Right lobe of liver (tissue), 6 donors: ENCODE measurements around the gene TMEM138. TPM values are rescaled to one million over a fixed set of nuclear protein-coding genes. Genes with fewer than 3 reads are reported as not detected.
"Not testable (repeated sequence)": the region's sequence is repeated elsewhere in the genome, so short reads cannot be mapped to it uniquely, and the experiment has no call there.

ENCODE experiments used
- ATAC-seq, 4 donors: fragments of 200-7000 bp; cut with Tn5 transposase; one replicate each; pipeline ENCODE4 v1.9.1; 2020; ENCODE audit warnings: mild to moderate bottlenecking in 4 of 4, moderate library complexity in 4 of 4
- DNase-seq, 3 donors: peaks; one replicate each; pipeline ENCODE4 v3.0.0-alpha.2; 2020
- H3K27ac ChIP-seq, 3 donors: fragments of 200-600 bp; one replicate each; pipeline ENCODE4 v1.8.0; 2022
- H3K27me3 ChIP-seq, 2 donors: fragments of 200-600 bp; one replicate each; pipeline ENCODE4 v1.8.0; 2022
- H3K36me3 ChIP-seq, 4 donors: fragments of 200-600 bp; sonication (generic) in 1 of 4; one replicate each; pipeline versions ENCODE4 v1.5.1 to v1.8.0; 2017 to 2022; ENCODE audit warnings: control low read depth in 1 of 4
- H3K4me1 ChIP-seq, 4 donors: fragments of 200-600 bp; sonication (generic) in 1 of 4; one replicate each; pipeline versions ENCODE4 v1.5.1 to v1.8.0; 2017 to 2022; ENCODE audit warnings: control low read depth in 1 of 4
- H3K4me3 ChIP-seq, 3 donors: fragments of 200-600 bp; one replicate each; pipeline ENCODE4 v1.8.0; 2022
- H3K9me3 ChIP-seq, 4 donors: fragments of 200-600 bp; sonication (generic) in 1 of 4; one replicate each; pipeline versions ENCODE4 v1.5.1 to v1.8.0; 2017 to 2022; ENCODE audit warnings: control low read depth in 1 of 4
- POLR2A ChIP-seq: fragments of 450-650 bp; IDR thresholded peaks from one replicate; pipeline ENCODE4 v1.6.1; 2017; ENCODE audit warnings: antibody characterized with exemption, mild to moderate bottlenecking
- whole genome bisulfite sequencing: methylation state at CpG from one replicate; pipeline ENCODE4 v1.1.6; 2018; ENCODE audit warnings: low coverage, low lambda C conversion rate; ENCODE audit not compliant: insufficient coverage; ENCODE audit errors: missing lambda C conversion rate; 5-methylcytosine and 5-hydroxymethylcytosine counted together
- intact Hi-C, 2 donors: fragments of 100-400 bp; cut with DNase I; formaldehyde crosslinking; loops; one replicate each; pipeline versions ENCODE4 v1.11.2 to v1.14.1; 2022
- total RNA-seq, 6 experiments: library from RNA; depleted of rRNA in 2 of 6; stranded (reverse); fragments of >200 nt in 2 of 6; fragmentation: NEBNext Ultra II Directional in 3 of 6; extraction: Animal tissue kit (Norgen Biotek cat#: 25700) in 3 of 6; gene quantifications; one replicate each; pipeline versions ENCODE4 v1.1.0 to v1.2.4, GENCODE V29; 2016 to 2023
- TF ChIP-seq, protein P1 (sequence below), 4 donors: fragments of 200-600 bp in 3 of 4; fragments of 450-650 bp in 1 of 4; IDR thresholded peaks; one replicate each; pipeline versions ENCODE4 v1.5.1 to v1.8.0; 2016 to 2022; ENCODE audit warnings: antibody characterized with exemption in 4 of 4, mild to moderate bottlenecking in 2 of 4
- donor health status: DM: no; HTN: yes; CAD: no.
- donor health status: DM: no; HTN: no; CAD: no.
- donor health status: DM: no; HTN: no; CAD: no.
- donor health status: DM: no; HTN: yes; CAD: no.
- donor health status: DM: no; HTN: yes; CAD: no.

The TMEM138 gene
- total RNA-seq, 6 experiments from 2014 or later = 18.2 to 41.0 (median 26.4) TPM

DNA sequence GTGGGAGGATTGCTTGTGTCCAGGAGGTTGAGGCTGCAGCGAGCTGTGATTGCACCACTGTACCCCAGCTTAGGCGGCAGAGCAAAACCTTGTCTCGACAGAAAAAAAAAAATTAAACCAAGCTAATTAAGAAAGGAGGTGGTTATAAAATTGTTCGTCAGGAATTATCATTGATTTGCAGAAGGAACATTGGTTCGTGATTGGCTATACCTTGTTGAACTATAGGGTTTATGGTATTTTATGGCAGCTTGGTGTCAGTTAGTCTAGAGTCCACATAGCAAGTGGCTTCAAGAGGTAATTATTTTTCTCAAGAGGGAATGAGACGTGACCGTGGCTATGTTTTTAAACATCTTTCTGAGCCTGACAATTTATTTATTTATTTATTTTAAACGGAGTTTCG lies 18.7 kb downstream of the TMEM138 start:
- Histone ChIP-seq H3K27ac (no peak overlapping the region), H3K4me3 (no peak overlapping the region), H3K9me3 (peaks cover 0 to 3% (median 0%) of the 10 kb centered on the region in 4 donors), H3K4me1 (peaks cover 0 to 23% (median 5%) of the 10 kb centered on the region in 4 donors), H3K36me3 (no peaks in the 10 kb centered on the region), H3K27me3 (no peaks in the 10 kb centered on the region)
- intact Hi-C loops = loop anchor here in 1 of 2 donors (5.0 to 10.0 kb wide), 2 partner anchors 44 to 116 kb away; no protein-coding TSS in a partner anchor
- WGBS = 94% methylated on average over 9 of the region's 9 CpGs
- DNase-seq (no peak), ATAC-seq (no peak)
- no peak for TF ChIP-seq POLR2A
- TF ChIP-seq, protein P1, sequence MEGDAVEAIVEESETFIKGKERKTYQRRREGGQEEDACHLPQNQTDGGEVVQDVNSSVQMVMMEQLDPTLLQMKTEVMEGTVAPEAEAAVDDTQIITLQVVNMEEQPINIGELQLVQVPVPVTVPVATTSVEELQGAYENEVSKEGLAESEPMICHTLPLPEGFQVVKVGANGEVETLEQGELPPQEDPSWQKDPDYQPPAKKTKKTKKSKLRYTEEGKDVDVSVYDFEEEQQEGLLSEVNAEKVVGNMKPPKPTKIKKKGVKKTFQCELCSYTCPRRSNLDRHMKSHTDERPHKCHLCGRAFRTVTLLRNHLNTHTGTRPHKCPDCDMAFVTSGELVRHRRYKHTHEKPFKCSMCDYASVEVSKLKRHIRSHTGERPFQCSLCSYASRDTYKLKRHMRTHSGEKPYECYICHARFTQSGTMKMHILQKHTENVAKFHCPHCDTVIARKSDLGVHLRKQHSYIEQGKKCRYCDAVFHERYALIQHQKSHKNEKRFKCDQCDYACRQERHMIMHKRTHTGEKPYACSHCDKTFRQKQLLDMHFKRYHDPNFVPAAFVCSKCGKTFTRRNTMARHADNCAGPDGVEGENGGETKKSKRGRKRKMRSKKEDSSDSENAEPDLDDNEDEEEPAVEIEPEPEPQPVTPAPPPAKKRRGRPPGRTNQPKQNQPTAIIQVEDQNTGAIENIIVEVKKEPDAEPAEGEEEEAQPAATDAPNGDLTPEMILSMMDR (IDR thresholded peaks at IDR 0.05) = no peak

DNA sequence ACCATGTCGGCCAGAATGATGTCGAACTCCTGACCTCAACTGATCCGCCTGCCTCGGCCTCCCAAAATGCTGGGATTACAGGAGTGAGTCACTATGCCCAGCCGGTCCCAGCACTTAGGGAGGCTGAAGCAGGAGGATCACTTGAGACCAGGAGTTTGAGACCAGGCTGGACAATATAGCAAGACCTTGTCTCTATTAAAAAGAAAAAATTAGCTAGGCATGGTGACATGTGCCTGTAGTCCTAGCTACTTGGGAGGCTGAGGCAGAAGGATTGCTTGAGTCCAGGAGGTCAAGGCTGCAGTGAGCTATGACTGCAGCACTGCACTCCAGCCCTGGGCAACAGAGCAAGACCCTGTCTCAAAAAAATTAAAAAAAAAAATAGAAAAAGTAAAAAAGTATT lies 21.7 kb downstream of the TMEM138 start:
- H3K4me3 ChIP-seq, H3K27me3 ChIP-seq, H3K9me3 ChIP-seq, ATAC-seq, DNase-seq, H3K36me3 ChIP-seq, H3K27ac ChIP-seq: not testable (repeated sequence)
- 100% methylated on average over 4 of the region's 5 CpGs for WGBS
- peaks cover 0 to 13% (median 2%) of the 10 kb centered on the region in 4 donors for H3K4me1 ChIP-seq
- intact Hi-C loops = loop anchor here in 1 of 2 donors (5.0 to 10.0 kb wide), 2 partner anchors 47 to 119 kb away; no protein-coding TSS in a partner anchor

DNA sequence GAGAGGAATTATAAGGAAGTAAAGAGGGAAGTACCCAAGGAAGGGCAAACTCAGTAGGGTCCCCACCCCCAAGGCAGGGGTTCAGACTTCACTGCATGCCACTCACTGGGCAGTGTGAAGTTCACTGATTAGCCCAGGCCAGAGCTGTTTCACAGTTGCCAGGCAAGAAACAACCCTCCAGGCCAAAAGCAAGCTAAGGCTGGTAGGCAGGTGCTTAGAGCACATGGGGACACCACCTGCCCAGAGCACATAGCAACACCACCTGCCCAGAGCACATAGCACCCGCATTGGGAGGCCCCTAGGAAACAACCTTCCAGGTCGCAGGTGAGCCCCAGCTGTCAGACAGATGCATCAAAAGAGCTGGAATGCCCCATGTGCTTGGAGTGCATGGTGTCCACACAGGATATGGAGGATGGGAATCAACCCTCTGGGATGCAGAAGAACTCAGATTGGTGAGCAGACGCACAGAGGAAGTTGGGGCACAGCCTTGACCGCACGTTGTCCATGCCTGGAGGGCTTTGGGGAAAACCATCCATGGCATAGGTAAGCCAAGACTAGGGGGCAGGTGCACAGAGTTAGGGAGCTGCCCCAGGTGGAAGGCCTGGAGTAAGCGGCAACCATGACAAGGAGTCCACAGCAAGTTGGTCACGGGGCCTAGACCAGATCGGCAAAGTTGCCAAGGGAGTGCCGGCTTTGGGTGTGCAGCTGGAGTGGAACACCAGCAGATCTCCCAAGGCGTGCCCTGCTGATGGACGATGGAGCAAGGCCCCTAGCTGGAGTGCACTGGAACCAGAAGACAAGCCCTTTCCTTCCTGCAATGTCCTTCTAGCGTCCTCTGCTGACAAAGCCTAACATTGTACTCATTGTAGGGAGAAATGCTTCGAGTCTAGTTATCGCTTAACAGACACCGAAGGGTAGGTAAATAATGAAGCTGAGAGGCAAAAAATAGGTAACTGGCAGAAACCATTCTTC lies 22.4 kb downstream of the TMEM138 start:
- Histone ChIP-seq H3K36me3 (no peaks in the 10 kb centered on the region), H3K27ac (no peak overlapping the region), H3K9me3 (no peaks in the 10 kb centered on the region), H3K27me3 (no peaks in the 10 kb centered on the region), H3K4me1 (peaks cover 0 to 7% (median 0%) of the 10 kb centered on the region in 4 donors), H3K4me3 (no peak overlapping the region)
- no peak for TF ChIP-seq POLR2A
- TF ChIP-seq, protein P1 (IDR thresholded peaks at IDR 0.05) = peak; percentile 15 to 47 (median 32)
- 45% methylated on average over 8 of the region's 15 CpGs for WGBS
- DNase-seq (peak in 1 of 3 donors; percentile 48), ATAC-seq (peak; percentile 56 to 78 (median 70))
- intact Hi-C loops = loop anchor here (5.0 to 10.0 kb wide), 2 partner anchors 47 to 120 kb away; no protein-coding TSS in a partner anchor

DNA sequence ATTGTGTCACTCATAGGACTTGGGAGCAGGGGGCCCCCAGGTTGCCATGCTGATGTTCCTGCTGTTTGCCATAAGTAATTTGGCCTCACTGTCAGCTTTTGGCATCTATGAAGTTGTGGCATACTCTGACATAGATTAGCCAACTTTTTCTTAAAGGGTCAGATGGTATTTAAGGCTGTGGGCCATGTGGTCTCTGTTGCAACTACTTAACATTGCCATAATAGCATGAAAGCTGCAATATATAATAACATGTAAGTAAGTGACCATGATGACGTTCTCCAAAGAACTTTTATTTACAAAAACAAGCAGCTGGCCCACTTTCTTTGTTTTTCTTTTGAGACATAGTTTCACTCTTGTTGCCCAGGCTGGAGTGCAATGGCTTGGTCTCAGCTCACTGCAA lies 28.0 kb downstream of the TMEM138 start:
- Histone ChIP-seq H3K9me3 (no peaks in the 10 kb centered on the region), H3K36me3 (peaks cover 0 to 2% (median 0%) of the 10 kb centered on the region in 4 donors), H3K4me1 (peaks cover 0 to 15% (median 4%) of the 10 kb centered on the region in 4 donors), H3K27me3 (no peaks in the 10 kb centered on the region), H3K27ac (no peak overlapping the region), H3K4me3 (no peak overlapping the region)
- intact Hi-C loops = no loop called here
- ATAC-seq (no peak), DNase-seq (no peak)
- 100% methylated on average over 1 of the region's 1 CpG for WGBS
- no peak for TF ChIP-seq POLR2A
- TF ChIP-seq, protein P1 (IDR thresholded peaks at IDR 0.05) = no peak
